ENCODE measurements around the gene GPRIN2. TPM values are rescaled to one million over a fixed set of nuclear protein-coding genes. Genes with fewer than 3 reads are reported as not detected.

Gene GPRIN2
- total RNA-seq, 1 experiment from 2014 or later = 10.5 TPM

GRCh38 chr10:46520941-46521340, 35.5 kb downstream of the GPRIN2 start:
- Mint-ChIP-seq H3K36me3 (ENCODE audit: insufficient read depth in 1 of 3, low read depth in 3 of 3) (no peaks in the 10 kb centered on the region), H3K27ac (no peak overlapping the region), H3K9me3 (no peaks in the 10 kb centered on the region), H3K4me3 (no peak overlapping the region), H3K27me3 (ENCODE audit: low read depth) (peaks cover 3% of the 10 kb centered on the region; the same call in 1 of the 2 replicates), H3K4me1 (no peaks in the 10 kb centered on the region)
- no peaks in the 10 kb centered on the region for H3K4me1 ChIP-seq (ENCODE audit: insufficient read depth, low read length)
- no peak overlapping the region for H3K9ac ChIP-seq (ENCODE audit: extremely low read depth, insufficient read length, low read length)
- H2AK5ac ChIP-seq (ENCODE audit: insufficient read length, low read length) = no peak overlapping the region
- no peaks in the 10 kb centered on the region for H3K27me3 ChIP-seq (ENCODE audit: insufficient read depth, low read length)
- no peak overlapping the region for H3K56ac ChIP-seq (ENCODE audit: insufficient read length, low read depth, low read length)
- no peak overlapping the region for H3K4me2 ChIP-seq (ENCODE audit: insufficient read depth, insufficient read length, low read length)
- H4K20me1 ChIP-seq (ENCODE audit: control insufficient read depth, insufficient read depth, insufficient read length) = no peaks in the 10 kb centered on the region
- H2BK12ac ChIP-seq (ENCODE audit: insufficient read length, low read depth, low read length) = no peak overlapping the region
- H3K23ac ChIP-seq (ENCODE audit: insufficient read length, low read depth, low read length) = no peak overlapping the region
- H3T11ph ChIP-seq (ENCODE audit: low read length) = no peak overlapping the region
- no peak overlapping the region for H2BK20ac ChIP-seq (ENCODE audit: low read depth, low read length, poor library complexity, severe bottlenecking)
- H2AFZ ChIP-seq (ENCODE audit: low read length) = no peak overlapping the region
- no peaks in the 10 kb centered on the region for H3K79me1 ChIP-seq (ENCODE audit: insufficient read depth, low read depth, low read length, poor library complexity, severe bottlenecking)
- H3K18ac ChIP-seq (ENCODE audit: insufficient read length, low read depth, low read length) = no peak overlapping the region
- no peak overlapping the region for H3K27ac ChIP-seq (ENCODE audit: insufficient read length, low read depth, low read length)
- H3K14ac ChIP-seq (ENCODE audit: insufficient read depth, low read length) = no peak overlapping the region
- WGBS (ENCODE audit: extremely low coverage, insufficient read length, low lambda C conversion rate) = no CpG with 5 or more reads among the region's 5 CpGs
- H2BK5ac ChIP-seq (ENCODE audit: insufficient read length, low read length) = no peak overlapping the region
- no peak overlapping the region for H3K4ac ChIP-seq (ENCODE audit: low read depth, low read length)
- no peak overlapping the region for H2BK120ac ChIP-seq (ENCODE audit: low read depth, low read length, poor library complexity, severe bottlenecking)
- H4K5ac ChIP-seq (ENCODE audit: insufficient read length, low read depth, low read length) = no peak overlapping the region
- H3K79me2 ChIP-seq (ENCODE audit: insufficient read depth, low read length) = no peaks in the 10 kb centered on the region
- no peaks in the 10 kb centered on the region for H3K9me3 ChIP-seq (ENCODE audit: control insufficient read depth, low read depth, low read length)
- DNase-seq = no peak
- H4K8ac ChIP-seq (replicated peaks; ENCODE audit: insufficient read length, low read depth, low read length) = no peak overlapping the region
- TF ChIP-seq, protein P1, sequence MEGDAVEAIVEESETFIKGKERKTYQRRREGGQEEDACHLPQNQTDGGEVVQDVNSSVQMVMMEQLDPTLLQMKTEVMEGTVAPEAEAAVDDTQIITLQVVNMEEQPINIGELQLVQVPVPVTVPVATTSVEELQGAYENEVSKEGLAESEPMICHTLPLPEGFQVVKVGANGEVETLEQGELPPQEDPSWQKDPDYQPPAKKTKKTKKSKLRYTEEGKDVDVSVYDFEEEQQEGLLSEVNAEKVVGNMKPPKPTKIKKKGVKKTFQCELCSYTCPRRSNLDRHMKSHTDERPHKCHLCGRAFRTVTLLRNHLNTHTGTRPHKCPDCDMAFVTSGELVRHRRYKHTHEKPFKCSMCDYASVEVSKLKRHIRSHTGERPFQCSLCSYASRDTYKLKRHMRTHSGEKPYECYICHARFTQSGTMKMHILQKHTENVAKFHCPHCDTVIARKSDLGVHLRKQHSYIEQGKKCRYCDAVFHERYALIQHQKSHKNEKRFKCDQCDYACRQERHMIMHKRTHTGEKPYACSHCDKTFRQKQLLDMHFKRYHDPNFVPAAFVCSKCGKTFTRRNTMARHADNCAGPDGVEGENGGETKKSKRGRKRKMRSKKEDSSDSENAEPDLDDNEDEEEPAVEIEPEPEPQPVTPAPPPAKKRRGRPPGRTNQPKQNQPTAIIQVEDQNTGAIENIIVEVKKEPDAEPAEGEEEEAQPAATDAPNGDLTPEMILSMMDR (conservative IDR thresholded peaks at IDR 0.05) = no peak
- H3K23me2 ChIP-seq (ENCODE audit: insufficient read length, low read depth, low read length, poor library complexity, severe bottlenecking) = no peaks in the 10 kb centered on the region
- no peak overlapping the region for H2BK15ac ChIP-seq (ENCODE audit: low read depth, low read length)
- H4K91ac ChIP-seq (ENCODE audit: insufficient read length, low read depth, low read length) = no peak overlapping the region

Data from H9 (cell line).